K562 (cell line): Measurements from ENCODE around the gene CERS6. TPM values are rescaled to one million over a fixed set of nuclear protein-coding genes. Genes with fewer than 3 reads are reported as not detected.

Experiments used
- ATAC-seq: fragments of 200-7000 bp; cut with Tn5 transposase; 3 replicates; pipeline ENCODE4 v1.9.1; 2020; ENCODE audit warnings: moderate library complexity
- BruUV-seq: library from RNA; stranded (reverse); fragments of 400-500 nt; replicated peaks from 2 replicates; lab custom pipeline; 2021; lab: Mats Ljungman, UMichigan
- CTCF ChIA-PET: fragments of 300-600 bp; formaldehyde crosslinking; extraction: SDS; loops from one replicate; lab custom pipeline; 2021; ENCODE audit warnings: low intra/inter-chr PET ratio; lab: Yijun Ruan, JAX
- POLR2A ChIA-PET: fragments of 300-600, 350-650 bp; sonication (Branson Sonifier 250); formaldehyde crosslinking; extraction: SDS; loops from one replicate; lab custom pipeline; 2021; ENCODE audit warnings: antibody characterized with exemption, inconsistent platforms; lab: Yijun Ruan, JAX
- DNase-seq, 4 experiments: peaks; one replicate each; pipeline versions ENCODE4 v3.0.0 to v3.0.0-alpha.2; 2011 to 2018; ENCODE audit warnings: low spot score in 3 of 4, mixed read lengths in 3 of 4; ENCODE audit errors: extremely low read depth in 1 of 4
- FAIRE-seq: peaks from 2 replicates; lab custom pipeline; 2011; peaks lifted over from hg19 to GRCh38; lab: Jason Lieb, UNC
- H2AFZ ChIP-seq: 2 replicates; pipeline ENCODE4 v1.6.0; 2011; ENCODE audit warnings: low read depth, low read length, control low read depth, inconsistent platforms
- H3K27ac ChIP-seq: fragments of 200-600 bp; 3 replicates; pipeline ENCODE4 v1.8.0; 2011; ENCODE audit warnings: low read depth, mild to moderate bottlenecking, control low read depth, inconsistent platforms, low read length, moderate library complexity, mixed read lengths; ENCODE audit errors: extremely low read depth
- H3K27me3 ChIP-seq, 2 experiments: fragments of 300-600 bp in 1 of 2; 2 replicates in 1 of 2; 3 replicates in 1 of 2; pipeline versions ENCODE4 v1.6.0 to v1.8.0; 2011; ENCODE audit warnings: inconsistent platforms in 2 of 2, low read length in 2 of 2, mild to moderate bottlenecking in 1 of 2, mixed read lengths in 1 of 2, moderate library complexity in 1 of 2; ENCODE audit not compliant: control insufficient read depth in 2 of 2, insufficient read depth in 2 of 2
- H3K36me3 ChIP-seq: fragments of 300-600 bp; 3 replicates; pipeline ENCODE4 v1.8.0; 2011; ENCODE audit warnings: mild to moderate bottlenecking, low read length, inconsistent platforms; ENCODE audit not compliant: control insufficient read depth, insufficient read depth
- H3K4me1 ChIP-seq, 2 experiments: fragments of 200-600 bp in 1 of 2; replicated peaks in 1 of 2; 2 replicates in 1 of 2; 3 replicates in 1 of 2; pipeline versions ENCODE4 v1.5.1 to v1.8.0; 2011; ENCODE audit warnings: inconsistent platforms in 2 of 2, low read length in 2 of 2, mild to moderate bottlenecking in 1 of 2, mixed read lengths in 1 of 2, moderate library complexity in 1 of 2; ENCODE audit not compliant: control insufficient read depth in 2 of 2, insufficient read depth in 2 of 2
- H3K4me2 ChIP-seq: 2 replicates; pipeline ENCODE4 v1.6.1; 2011; ENCODE audit warnings: low read length, control low read depth, inconsistent platforms, mixed read lengths; ENCODE audit not compliant: insufficient read depth
- H3K4me3 ChIP-seq: fragments of 200-600 bp; sonication (generic), shearing (Covaris generic); 2 replicates; pipeline ENCODE4 v1.5.1; 2016; ENCODE audit warnings: control low read depth, inconsistent platforms
- H3K79me2 ChIP-seq: fragments of 200-600 bp; 3 replicates; pipeline ENCODE4 v1.8.0; 2011; ENCODE audit warnings: low read length, inconsistent platforms; ENCODE audit not compliant: control insufficient read depth, insufficient read depth
- H3K9ac ChIP-seq, 2 experiments: 2 replicates each; pipeline versions ENCODE4 v1.6.0 to v1.6.1; 2011; ENCODE audit warnings: low read depth in 2 of 2, low read length in 2 of 2, control low read depth in 1 of 2, inconsistent platforms in 1 of 2, mild to moderate bottlenecking in 1 of 2, mixed read lengths in 1 of 2; ENCODE audit not compliant: insufficient read depth in 1 of 2
- H3K9me1 ChIP-seq: one replicate; pipeline ENCODE4 v1.6.0; 2011; ENCODE audit warnings: inconsistent platforms, mild to moderate bottlenecking, low read length, moderate library complexity; ENCODE audit not compliant: control insufficient read depth, insufficient read depth
- H3K9me3 ChIP-seq: replicated peaks from 2 replicates; pipeline ENCODE4 v1.5.1; 2011; ENCODE audit warnings: low read depth, low read length, inconsistent platforms; ENCODE audit not compliant: control insufficient read depth, insufficient read depth
- H4K20me1 ChIP-seq: replicated peaks from 2 replicates; pipeline ENCODE4 v1.6.1; 2011; ENCODE audit warnings: low read length, inconsistent platforms, mixed read lengths; ENCODE audit not compliant: control insufficient read depth, insufficient read depth
- CBFB ChIP-seq: sonication (generic); formaldehyde crosslinking; IDR thresholded peaks from 2 replicates; pipeline ENCODE4 v1.4.0; 2020; ENCODE audit warnings: mild to moderate bottlenecking, missing genetic modification reagents
- HNRNPH1 ChIP-seq: fragments of 200-400 bp; formaldehyde crosslinking; optimal IDR thresholded peaks from 2 replicates; pipeline ENCODE3; 2017; ENCODE audit warnings: low read depth, mild to moderate bottlenecking, low read length, moderate library complexity
- JUN ChIP-seq, 2 experiments: sonication (generic) in 1 of 2; formaldehyde crosslinking in 1 of 2; IDR thresholded peaks; 2 replicates each; pipeline versions ENCODE4 v1.6.1 to v1.8.0; 2012 to 2022; ENCODE audit warnings: borderline replicate concordance in 2 of 2, mild to moderate bottlenecking in 2 of 2, improper control_type of control experiment in 1 of 2, low read depth in 1 of 2, low read length in 1 of 2, missing genetic modification reagents in 1 of 2
- MECOM ChIP-seq: fragments of 250-450 bp; sonication (Bioruptor Pico); IDR thresholded peaks from 2 replicates; pipeline ENCODE4 v1.8.0; 2022; ENCODE audit warnings: inconsistent platforms
- MYC ChIP-seq, 2 experiments: fragments of 250-450 bp in 1 of 2; sonication (Bioruptor Pico) in 1 of 2; IDR thresholded peaks; 2 replicates each; pipeline versions ENCODE4 v1.5.1 to v1.6.1; 2012 to 2021; ENCODE audit warnings: low read depth in 2 of 2, borderline replicate concordance in 1 of 2, improper control_type of control experiment in 1 of 2, low read length in 1 of 2, mild to moderate bottlenecking in 1 of 2, moderate library complexity in 1 of 2
- RAD51 ChIP-seq: fragments of 450-650 bp; IDR thresholded peaks from 2 replicates; pipeline ENCODE4 v1.7.1; 2016; ENCODE audit warnings: low read depth, mild to moderate bottlenecking, borderline replicate concordance
- RFX5 ChIP-seq: IDR thresholded peaks from 2 replicates; pipeline ENCODE4 v1.6.1; 2011; ENCODE audit warnings: low read depth, mild to moderate bottlenecking, improper control_type of control experiment, low read length
- SP2 ChIP-seq: IDR thresholded peaks from 2 replicates; pipeline ENCODE4 v1.6.1; 2011; ENCODE audit warnings: mild to moderate bottlenecking, low read depth, low read length, moderate library complexity; ENCODE audit not compliant: poor library complexity, severe bottlenecking; ENCODE audit errors: extremely low read depth
- YBX1 ChIP-seq: fragments of 450-650 bp; IDR thresholded peaks from 2 replicates; pipeline ENCODE4 v1.7.1; 2016; ENCODE audit warnings: mild to moderate bottlenecking
- ZNF146 ChIP-seq: IDR thresholded peaks from one replicate; pipeline ENCODE4 v1.6.1; 2018; ENCODE audit warnings: missing compliant biosample characterization; ENCODE audit not compliant: unreplicated experiment
- ZNF311 ChIP-seq: fragments of 250-450 bp; sonication (Bioruptor Pico); IDR thresholded peaks from 2 replicates; pipeline ENCODE4 v1.4.0; 2020; ENCODE audit warnings: mild to moderate bottlenecking, moderate library complexity
- ZNF384 ChIP-seq: IDR thresholded peaks from 2 replicates; pipeline ENCODE4 v1.6.1; 2012; ENCODE audit warnings: low read depth, low read length, improper control_type of control experiment
- WGBS: fragments of 100-300 bp; shearing (Covaris generic); methylation state at CpG from one replicate; pipeline ENCODE4 v1.1.6; 2016; ENCODE audit warnings: low coverage, mixed read lengths; ENCODE audit not compliant: insufficient coverage; ENCODE audit errors: missing lambda C conversion rate; 5-methylcytosine and 5-hydroxymethylcytosine counted together
- in situ Hi-C: fragments of 300-500 bp; cut with MboI; formaldehyde crosslinking; loops from 4 replicates; pipeline ENCODE4 v1.15.0; 2018; ENCODE audit warnings: inconsistent platforms, mixed read lengths
- intact Hi-C: fragments of 100-400 bp; cut with micrococcal nuclease; formaldehyde crosslinking; loops from 2 replicates; pipeline ENCODE4 v1.14.2; 2022
- polyA plus RNA-seq, 8 experiments: library from polyadenylated mRNA; depleted of rRNA in 4 of 8; stranded (reverse) in 5 of 8; unstranded in 3 of 8; fragments of >200 nt; fragmentation: Nextera tagmentation in 2 of 8; fragmentation: Illumina TruSeq in 1 of 8; extraction: Ambion mirVana in 2 of 8; extraction: Trizol in 1 of 8; gene quantifications; 2 replicates each; pipeline versions ENCODE4 v1.2.1 to v1.2.3, GENCODE V29; 2011 to 2014; ENCODE audit warnings: inconsistent platforms in 1 of 8, missing spikeins in 1 of 8
- total RNA-seq, 7 experiments: library from RNA; depleted of rRNA in 6 of 7; stranded (reverse); fragments of >200 nt in 6 of 7; fragmentation: Illumina TruSeq in 2 of 7; extraction: Trizol in 2 of 7; gene quantifications; 2 replicates each; pipeline versions ENCODE4 v1.2.1 to v1.2.3, GENCODE V29; 2011 to 2021; ENCODE audit warnings: low replicate concordance in 1 of 7
- TF ChIP-seq, protein P1 (sequence below): sonication (generic); IDR thresholded peaks from 2 replicates; pipeline ENCODE4 v1.6.1; 2016
- TF ChIP-seq, protein P2 (sequence below), 3 experiments: fragments of 200-800 bp in 1 of 3; fragments of 250-450 bp in 1 of 3; fragments of 450-650 bp in 1 of 3; sonication (Bioruptor Pico) in 1 of 3; sonication (Bioruptor generic) in 1 of 3; formaldehyde crosslinking in 1 of 3; IDR thresholded peaks; 2 replicates each; pipeline versions ENCODE4 v1.6.1 to v1.8.0; 2016 to 2022; ENCODE audit warnings: mild to moderate bottlenecking in 2 of 3, missing genetic modification characterization in 2 of 3, missing compliant biosample characterization in 1 of 3, moderate library complexity in 1 of 3

Gene CERS6
- total and polyA plus RNA-seq, 9 of the 15 experiments (the other 6 are each of a cell fraction or from before 2014, with no cell fraction given) = 1.6 to 13.6 (median 11.4) TPM

DNA sequence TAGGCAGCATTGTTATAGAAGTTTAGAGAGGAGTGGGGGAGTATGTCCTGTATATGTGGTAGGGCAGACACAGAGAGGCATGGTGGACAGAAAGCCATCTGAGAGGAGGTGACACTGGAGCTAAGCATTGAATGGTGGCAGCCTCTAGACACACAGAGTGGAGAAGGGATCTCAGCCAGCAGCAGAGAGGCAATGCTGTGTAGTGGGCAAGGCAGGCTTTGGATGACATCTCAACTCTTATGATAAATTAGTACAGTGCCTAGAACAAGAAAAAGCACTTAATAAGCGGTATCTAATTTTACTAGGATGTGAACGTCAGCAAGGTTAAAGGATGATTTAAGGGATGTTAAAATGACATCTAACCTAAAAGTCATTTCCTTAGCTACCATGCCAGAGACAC, 22.5 kb upstream of the CERS6 start:
- ATAC-seq (no peak), FAIRE-seq (no peak), DNase-seq (no peak)
- no peaks in the 10 kb centered on the region for H3K4me1 ChIP-seq
- intact Hi-C loops = no loop called here
- H3K36me3 ChIP-seq = no peaks in the 10 kb centered on the region
- H3K27ac ChIP-seq = no peak overlapping the region
- H4K20me1 ChIP-seq = no peaks in the 10 kb centered on the region
- ChIA-PET POLR2A (interaction anchor here (1.7 kb wide), 1 partner anchor 8 kb away, joined by 7 read pairs; no protein-coding TSS in a partner anchor), CTCF (no interaction called here)
- H3K79me2 ChIP-seq = no peaks in the 10 kb centered on the region
- BruUV-seq = no TSS peak
- no peak overlapping the region for H3K9ac ChIP-seq
- no peak overlapping the region for H3K4me3 ChIP-seq
- H3K4me2 ChIP-seq = no peak overlapping the region
- no peaks in the 10 kb centered on the region for H3K9me3 ChIP-seq
- in situ Hi-C loops = no loop called here
- H2AFZ ChIP-seq = no peak overlapping the region
- WGBS = 3% methylated on average over 2 of the region's 2 CpGs
- no peaks in the 10 kb centered on the region; a peak in 1 of 5 replicates for H3K27me3 ChIP-seq
- no peaks in the 10 kb centered on the region for H3K9me1 ChIP-seq
- no peak for TF ChIP-seq YBX1
- no peak for TF ChIP-seq ZNF384
- TF ChIP-seq MECOM (CRISPR knock-in tag) = no peak
- TF ChIP-seq HNRNPH1 = no peak
- TF ChIP-seq ZNF311 (CRISPR knock-in tag) = no peak
- TF ChIP-seq CBFB (CRISPR knock-in tag) = no peak
- TF ChIP-seq RFX5 = no peak
- TF ChIP-seq, protein P1, sequence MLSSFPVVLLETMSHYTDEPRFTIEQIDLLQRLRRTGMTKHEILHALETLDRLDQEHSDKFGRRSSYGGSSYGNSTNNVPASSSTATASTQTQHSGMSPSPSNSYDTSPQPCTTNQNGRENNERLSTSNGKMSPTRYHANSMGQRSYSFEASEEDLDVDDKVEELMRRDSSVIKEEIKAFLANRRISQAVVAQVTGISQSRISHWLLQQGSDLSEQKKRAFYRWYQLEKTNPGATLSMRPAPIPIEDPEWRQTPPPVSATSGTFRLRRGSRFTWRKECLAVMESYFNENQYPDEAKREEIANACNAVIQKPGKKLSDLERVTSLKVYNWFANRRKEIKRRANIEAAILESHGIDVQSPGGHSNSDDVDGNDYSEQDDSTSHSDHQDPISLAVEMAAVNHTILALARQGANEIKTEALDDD = no peak
- no peak for TF ChIP-seq RAD51
- no peak for TF ChIP-seq JUN (IDR thresholded peaks at IDR 0.05; ENCODE audit: borderline replicate concordance, low read depth, low read length)
- no peak for TF ChIP-seq JUN (CRISPR knock-in tag; IDR thresholded peaks at IDR 0.05; ENCODE audit: borderline replicate concordance)
- no peak for TF ChIP-seq ZNF146
- no peak for TF ChIP-seq SP2
- TF ChIP-seq, protein P2, sequence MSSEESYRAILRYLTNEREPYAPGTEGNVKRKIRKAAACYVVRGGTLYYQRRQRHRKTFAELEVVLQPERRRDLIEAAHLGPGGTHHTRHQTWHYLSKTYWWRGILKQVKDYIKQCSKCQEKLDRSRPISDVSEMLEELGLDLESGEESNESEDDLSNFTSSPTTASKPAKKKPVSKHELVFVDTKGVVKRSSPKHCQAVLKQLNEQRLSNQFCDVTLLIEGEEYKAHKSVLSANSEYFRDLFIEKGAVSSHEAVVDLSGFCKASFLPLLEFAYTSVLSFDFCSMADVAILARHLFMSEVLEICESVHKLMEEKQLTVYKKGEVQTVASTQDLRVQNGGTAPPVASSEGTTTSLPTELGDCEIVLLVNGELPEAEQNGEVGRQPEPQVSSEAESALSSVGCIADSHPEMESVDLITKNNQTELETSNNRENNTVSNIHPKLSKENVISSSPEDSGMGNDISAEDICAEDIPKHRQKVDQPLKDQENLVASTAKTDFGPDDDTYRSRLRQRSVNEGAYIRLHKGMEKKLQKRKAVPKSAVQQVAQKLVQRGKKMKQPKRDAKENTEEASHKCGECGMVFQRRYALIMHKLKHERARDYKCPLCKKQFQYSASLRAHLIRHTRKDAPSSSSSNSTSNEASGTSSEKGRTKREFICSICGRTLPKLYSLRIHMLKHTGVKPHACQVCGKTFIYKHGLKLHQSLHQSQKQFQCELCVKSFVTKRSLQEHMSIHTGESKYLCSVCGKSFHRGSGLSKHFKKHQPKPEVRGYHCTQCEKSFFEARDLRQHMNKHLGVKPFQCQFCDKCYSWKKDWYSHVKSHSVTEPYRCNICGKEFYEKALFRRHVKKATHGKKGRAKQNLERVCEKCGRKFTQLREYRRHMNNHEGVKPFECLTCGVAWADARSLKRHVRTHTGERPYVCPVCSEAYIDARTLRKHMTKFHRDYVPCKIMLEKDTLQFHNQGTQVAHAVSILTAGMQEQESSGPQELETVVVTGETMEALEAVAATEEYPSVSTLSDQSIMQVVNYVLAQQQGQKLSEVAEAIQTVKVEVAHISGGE (CRISPR knock-in tag; IDR thresholded peaks at IDR 0.05) = no peak
- TF ChIP-seq MYC (IDR thresholded peaks at IDR 0.05; ENCODE audit: low read depth, low read length) = no peak
- TF ChIP-seq MYC (CRISPR knock-in tag; IDR thresholded peaks at IDR 0.05; ENCODE audit: borderline replicate concordance, low read depth) = no peak
